ENCODE data around the gene ADSS1. TPM values are rescaled to one million over a fixed set of nuclear protein-coding genes. Genes with fewer than 3 reads are reported as not detected.

The ADSS1 gene
- polyA plus RNA-seq = 1.8 and 1.9 TPM in 2 replicates

DNA sequence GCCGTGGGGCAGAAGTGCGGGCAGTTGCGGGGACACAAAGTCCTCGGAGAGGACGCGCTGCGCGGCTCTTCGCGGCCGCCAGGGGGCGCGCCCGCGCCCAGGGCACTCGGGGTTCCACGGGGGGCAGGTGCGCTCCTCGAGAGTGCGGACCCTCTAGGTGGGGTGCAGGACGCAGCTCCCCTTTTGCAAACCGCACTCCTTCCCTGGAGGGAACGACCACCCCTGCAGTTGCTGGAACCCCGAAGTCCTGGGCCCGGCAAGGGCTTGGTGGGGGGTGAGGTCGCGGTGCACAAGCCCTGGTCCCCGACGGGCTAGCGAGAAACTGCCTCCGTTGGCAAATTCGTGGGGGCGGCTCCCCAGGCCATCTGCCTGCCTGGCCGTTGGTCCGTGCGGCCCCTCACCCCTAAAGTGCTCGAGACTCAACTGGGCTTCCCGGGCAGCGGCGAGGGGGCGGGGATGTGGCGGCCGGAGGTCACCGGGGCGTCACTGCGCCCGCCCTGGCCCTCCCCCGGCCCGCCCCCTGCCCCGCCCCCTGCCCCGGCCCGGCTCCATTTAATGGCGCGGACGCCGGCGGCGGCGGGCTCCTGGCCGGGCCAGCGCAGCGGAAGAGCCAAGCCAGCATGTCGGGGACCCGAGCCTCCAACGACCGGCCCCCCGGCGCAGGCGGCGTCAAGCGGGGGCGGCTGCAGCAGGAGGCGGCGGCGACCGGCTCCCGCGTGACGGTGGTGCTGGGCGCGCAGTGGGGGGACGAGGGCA, at the start of gene ADSS1:
Gene ADSS1, plus strand, starts transcription at position 579 of the 756 bp plus-strand sequence. Its CDS starts 42 bp downstream, at position 621.

DNA sequence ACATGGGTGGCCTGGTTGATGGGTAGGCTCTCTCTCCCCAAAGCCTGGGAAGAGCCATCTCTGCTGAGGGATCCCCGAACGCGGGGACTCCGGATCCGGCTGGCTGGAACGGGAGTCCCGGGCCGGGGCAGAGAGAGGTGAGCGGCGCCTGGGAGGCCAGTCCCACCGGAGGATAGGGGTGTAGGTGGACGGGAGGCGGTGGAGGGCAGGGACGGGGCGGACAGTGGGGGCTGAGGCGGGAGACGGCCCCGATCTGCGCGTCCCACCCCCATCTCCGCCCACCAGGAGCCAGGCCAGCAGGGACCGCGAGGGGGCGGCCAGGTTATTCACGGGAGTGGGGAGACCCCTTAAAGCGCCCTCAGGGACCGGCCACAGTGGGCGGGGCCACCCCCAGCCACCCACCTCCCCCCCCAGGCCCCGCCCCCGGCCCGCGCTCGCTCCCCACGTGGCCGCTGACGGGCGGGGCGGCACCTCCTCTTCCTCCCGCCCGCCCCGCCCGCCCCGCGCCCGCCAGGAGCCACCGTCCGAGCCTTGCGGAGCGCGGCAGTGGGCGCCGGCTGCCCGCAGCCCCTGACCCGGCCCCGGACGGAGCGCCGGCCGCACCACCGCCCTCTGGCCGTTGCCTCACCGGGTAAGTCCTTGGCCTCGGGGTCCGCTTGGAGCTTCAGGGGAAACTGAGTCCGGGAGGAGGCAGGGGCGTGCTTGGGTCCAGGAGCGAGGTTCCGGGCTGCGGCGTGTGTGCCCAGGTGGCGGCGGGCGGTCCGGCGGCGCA, 34.7 kb upstream of the ADSS1 start, which contains the start of gene INF2:
Gene INF2, plus strand, starts transcription at position 510 of the 772 bp plus-strand sequence. CDS start 11,748 bp downstream, outside the sequence.

DNA sequence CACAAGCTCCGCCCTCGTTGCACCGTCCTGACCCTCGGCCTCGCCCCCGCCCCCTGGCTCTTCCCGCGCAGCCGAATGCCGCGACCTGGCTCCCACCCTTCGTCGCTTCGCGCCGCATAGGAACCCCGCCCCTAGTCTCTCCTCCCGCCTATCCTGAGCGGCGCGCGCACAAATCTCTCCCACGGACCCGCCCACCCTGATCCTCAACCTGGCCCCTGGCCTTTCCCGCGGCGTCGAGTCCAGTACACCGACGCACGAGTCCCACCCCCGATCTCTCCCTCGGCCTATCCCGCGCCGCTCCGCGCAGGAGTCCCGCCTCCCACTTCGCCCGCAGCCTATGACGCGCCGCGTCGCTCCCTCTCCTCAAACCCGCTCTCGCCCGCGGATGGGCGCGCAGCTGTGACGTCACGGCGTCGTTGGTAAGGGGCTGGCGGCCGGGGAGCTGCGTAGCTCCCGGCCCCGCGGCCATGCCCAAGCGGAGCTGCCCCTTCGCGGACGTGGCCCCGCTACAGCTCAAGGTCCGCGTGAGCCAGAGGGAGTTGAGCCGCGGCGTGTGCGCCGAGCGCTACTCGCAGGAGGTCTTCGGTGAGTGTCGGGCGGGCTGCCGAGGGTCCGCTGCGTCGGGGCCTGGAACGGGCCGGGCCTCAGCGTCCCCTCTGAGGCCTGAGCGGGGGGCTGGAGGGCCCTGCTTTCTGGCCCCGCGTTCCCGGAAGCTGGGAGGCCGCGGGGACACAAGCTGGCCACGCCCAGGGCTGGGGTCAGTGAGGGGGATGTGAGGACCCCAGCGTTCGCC, 28.9 kb downstream of the ADSS1 start, which contains the start of gene SIVA1:
Gene SIVA1, plus strand, starts transcription at position 413 of the 793 bp plus-strand sequence. Its CDS starts 55 bp downstream, at position 468.

DNA sequence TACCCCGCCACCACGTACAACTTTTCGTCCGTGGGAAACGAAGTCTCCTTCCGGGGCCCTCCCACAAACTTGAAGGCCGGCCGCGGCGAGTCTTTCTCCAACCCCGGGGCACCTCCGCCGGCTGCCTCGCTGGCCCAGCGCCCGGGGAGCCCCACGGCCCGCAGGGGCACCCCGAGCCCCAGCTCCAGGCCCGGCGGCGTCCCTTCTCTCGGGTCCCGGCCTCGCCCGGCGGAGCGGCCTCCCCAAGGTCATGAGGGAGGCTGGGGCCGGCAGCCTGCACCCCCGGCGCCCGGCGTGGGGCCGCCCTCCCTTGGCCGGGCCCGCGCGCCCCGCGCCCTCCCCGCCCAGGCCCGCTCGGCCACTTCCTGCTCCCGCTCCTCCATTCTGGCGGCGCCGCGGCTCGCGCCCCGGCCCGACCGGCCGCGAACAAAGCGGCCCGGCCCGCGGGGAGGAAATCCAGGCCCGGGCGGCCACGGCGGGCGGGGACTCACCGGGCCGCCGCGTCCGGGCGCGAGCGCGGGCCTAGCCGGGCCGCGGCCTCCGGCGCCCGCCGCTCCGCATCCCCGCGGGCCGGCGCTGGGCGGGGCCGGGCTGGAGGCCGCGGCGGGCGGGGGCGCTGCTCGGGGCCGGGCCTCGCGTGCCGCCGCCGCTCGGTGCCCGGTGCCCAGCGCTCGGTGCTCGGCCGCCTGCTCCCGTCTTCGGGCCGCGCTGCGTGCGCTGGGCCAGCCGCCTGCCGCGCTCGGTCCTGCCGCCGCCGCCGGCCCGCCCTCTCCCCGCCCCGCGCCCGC, 71.2 kb downstream of the ADSS1 start, which contains the start of gene AKT1:
Gene AKT1, minus strand, starts transcription at position 756 of the 788 bp plus-strand sequence. CDS start 3,105 bp downstream, outside the sequence.

Other genes starting within 250 kb of the ADSS1 start
- not detected in 2 replicates for gene C14orf180, start 144.5 kb upstream of the ADSS1 start, polyA plus RNA-seq
- 8.6 and 19.7 TPM in 2 replicates for gene TMEM179, start 119.5 kb upstream of the ADSS1 start, polyA plus RNA-seq
- 0.13 and 1.8 TPM in 2 replicates for gene INF2, start 34.6 kb upstream of the ADSS1 start, polyA plus RNA-seq
- gene SIVA1, start 28.9 kb downstream of the ADSS1 start, polyA plus RNA-seq = 26.9 and 30.6 TPM in 2 replicates
- gene AKT1, start 71.5 kb downstream of the ADSS1 start, polyA plus RNA-seq = 0.87 and 1.9 TPM in 2 replicates
- not detected in 2 replicates for gene ZBTB42, start 76.9 kb downstream of the ADSS1 start, polyA plus RNA-seq
- gene CEP170B, start 141.0 kb downstream of the ADSS1 start, polyA plus RNA-seq = 0.31 and 0.87 TPM in 2 replicates
- gene PLD4, start 200.7 kb downstream of the ADSS1 start, polyA plus RNA-seq = 2.2 TPM in 1 of 2 replicates, not detected in the other